Activated CD4-positive, alpha-beta memory T cell treated with anti-CD3 and anti-CD28 coated beads, Interleukin-2, amount 10 ng/mL, durations not matched to agents 7 days and 5 days (primary cell): ENCODE data around the gene SCAF1. TPM values are rescaled to one million over a fixed set of nuclear protein-coding genes. Genes with fewer than 3 reads are reported as not detected.

Experiments
- CTCF ChIA-PET: fragments of 350-600 bp; sonication (Branson Sonifier 250); formaldehyde crosslinking; loops from one replicate; lab custom pipeline; 2021; ENCODE audit warnings: antibody characterized with exemption, inconsistent platforms; lab: Charles Lee
- POLR2A ChIA-PET: fragments of 350-600 bp; sonication (Branson Sonifier 250); formaldehyde crosslinking; loops from one replicate; lab custom pipeline; 2021; ENCODE audit warnings: antibody characterized with exemption; lab: Charles Lee
- DNase-seq: peaks from one replicate; pipeline ENCODE4 v3.0.0-alpha.2; 2020
- H3K27ac Mint-ChIP-seq: one replicate; pipeline ENCODE4 v1.8.0; 2021; ENCODE audit warnings: mild to moderate bottlenecking, mixed read lengths
- H3K27me3 Mint-ChIP-seq: one replicate; pipeline ENCODE4 v1.8.0; 2021; ENCODE audit warnings: mixed read lengths
- H3K36me3 Mint-ChIP-seq: one replicate; pipeline ENCODE4 v1.8.0; 2021; ENCODE audit warnings: low read depth, mixed read lengths
- H3K4me1 Mint-ChIP-seq: one replicate; pipeline ENCODE4 v1.8.0; 2021; ENCODE audit warnings: mixed read lengths
- H3K4me3 Mint-ChIP-seq: one replicate; pipeline ENCODE4 v1.8.0; 2021; ENCODE audit warnings: mild to moderate bottlenecking, mixed read lengths
- H3K9me3 Mint-ChIP-seq: one replicate; pipeline ENCODE4 v1.8.0; 2021; ENCODE audit warnings: mixed read lengths
- total RNA-seq, 2 experiments: library from RNA; stranded (reverse); gene quantifications; one replicate each; pipeline ENCODE4 v1.2.3, GENCODE V29; 2021

Gene SCAF1
- total RNA-seq, 2 experiments from 2014 or later = 65.3 to 66.4 TPM

DNA sequence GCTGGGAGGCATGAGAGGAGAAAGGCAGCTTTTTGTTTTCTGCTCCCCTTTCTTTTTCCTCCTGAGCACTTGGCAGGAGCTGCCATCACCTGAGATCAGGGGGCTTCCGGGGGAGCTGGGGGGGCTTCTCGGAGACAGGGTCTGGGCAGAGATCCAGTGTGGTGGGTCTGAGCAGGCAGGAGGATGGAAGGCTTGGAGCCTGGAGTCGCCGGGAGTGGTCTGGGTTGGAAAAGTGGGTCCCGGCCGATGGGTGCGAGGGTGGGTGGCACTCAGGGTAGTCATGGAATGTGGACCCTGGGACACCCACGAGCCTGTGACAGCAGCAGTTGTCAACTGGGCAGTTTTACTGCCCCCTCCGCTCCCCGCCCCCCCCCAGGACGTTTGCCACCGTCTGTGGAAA is 45.1 kb downstream of the SCAF1 start:
- peaks cover 41% of the 10 kb centered on the region for H3K36me3 Mint-ChIP-seq
- H3K9me3 Mint-ChIP-seq = no peaks in the 10 kb centered on the region
- H3K27me3 Mint-ChIP-seq = peaks cover 14% of the 10 kb centered on the region
- no peak for DNase-seq
- H3K4me1 Mint-ChIP-seq = peaks cover 34% of the 10 kb centered on the region
- H3K4me3 Mint-ChIP-seq = no peak overlapping the region
- ChIA-PET POLR2A (interaction anchor here (0.6 kb wide), 1 partner anchor 71 kb away, joined by 3 read pairs; no protein-coding TSS in a partner anchor), CTCF (interaction anchor here (1.1 to 1.3 kb wide), 2 partner anchors 9 to 116 kb away, joined by 3 read pairs; no protein-coding TSS in a partner anchor)
- no peak overlapping the region for H3K27ac Mint-ChIP-seq

DNA sequence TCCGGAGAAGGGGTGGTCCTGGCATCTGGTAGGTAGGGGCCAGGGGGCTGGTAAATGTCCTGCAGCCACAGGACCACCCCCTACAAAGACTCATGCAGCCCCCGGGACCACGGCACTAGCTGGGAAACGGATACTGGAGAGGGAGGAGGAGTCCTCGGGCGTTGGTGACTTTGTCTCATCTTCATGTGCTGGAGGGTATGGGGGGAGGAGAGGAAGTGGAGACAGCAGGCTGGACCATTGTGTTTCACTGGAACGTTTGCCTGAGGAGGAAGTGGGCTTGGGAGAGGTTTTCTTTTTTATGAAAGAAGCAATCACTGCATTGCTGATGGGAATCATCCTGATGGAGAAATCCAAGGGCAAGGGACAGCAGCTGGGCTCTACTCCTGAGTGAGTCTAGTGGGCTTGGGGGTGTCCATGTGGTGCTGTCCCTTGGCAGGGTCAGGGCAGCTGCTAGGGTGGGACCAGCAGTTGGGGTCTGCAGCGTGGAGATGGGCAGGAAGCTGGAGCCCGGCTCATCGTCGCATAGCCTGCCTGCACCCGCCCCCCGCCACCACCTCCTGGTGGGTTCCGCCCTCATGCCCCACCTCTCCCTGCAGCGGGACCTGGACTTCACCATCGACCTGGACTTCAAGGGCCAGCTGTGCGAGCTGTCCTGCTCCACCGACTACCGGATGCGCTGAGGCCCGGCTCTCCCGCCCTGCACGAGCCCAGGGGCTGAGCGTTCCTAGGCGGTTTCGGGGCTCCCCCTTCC is 45.7 kb downstream of the SCAF1 start:
- no peak for DNase-seq
- Mint-ChIP-seq H3K4me3 (no peak overlapping the region), H3K27me3 (peaks cover 19% of the 10 kb centered on the region), H3K27ac (no peak overlapping the region), H3K36me3 (peaks cover 37% of the 10 kb centered on the region), H3K9me3 (no peaks in the 10 kb centered on the region), H3K4me1 (peaks cover 33% of the 10 kb centered on the region)
- CTCF ChIA-PET = interaction anchor here (0.8 to 1.3 kb wide), 4 partner anchors 8 to 117 kb away, joined by 3 to 4 read pairs (median 3); no protein-coding TSS in a partner anchor
- POLR2A ChIA-PET = no interaction called here

GRCh38 chr19:49688531-49689132 is 46.6 kb downstream of the SCAF1 start:
- Mint-ChIP-seq H3K4me1 (peaks cover 33% of the 10 kb centered on the region), H3K9me3 (no peaks in the 10 kb centered on the region), H3K4me3 (no peak overlapping the region), H3K36me3 (peaks cover 36% of the 10 kb centered on the region), H3K27ac (no peak overlapping the region), H3K27me3 (peaks cover 22% of the 10 kb centered on the region)
- CTCF ChIA-PET = interaction anchor here (0.8 to 1.0 kb wide), 2 partner anchors 9 to 12 kb away, joined by 3 to 4 read pairs; no protein-coding TSS in a partner anchor
- POLR2A ChIA-PET = no interaction called here
- DNase-seq = no peak

GRCh38 chr19:49689133-49690078 is 47.4 kb downstream of the SCAF1 start, which contains the start of gene ADM5:
ADM5 (plus strand) TSS chr19:49689594; CDS start chr19:49689838, 244 bp downstream.
- no peak within 1 kb of the TSS for H3K27ac Mint-ChIP-seq
- POLR2A ChIA-PET = interaction anchor here (1.1 kb wide), 1 partner anchor 10 kb away, joined by 5 read pairs; no protein-coding TSS in a partner anchor

GRCh38 chr19:49690079-49690655 is 48.2 kb downstream of the SCAF1 start:
- H3K4me1 Mint-ChIP-seq = peaks cover 33% of the 10 kb centered on the region
- DNase-seq = no peak
- no peak overlapping the region for H3K27ac Mint-ChIP-seq
- POLR2A ChIA-PET = interaction anchor here (1.1 kb wide), 1 partner anchor 11 kb away, joined by 5 read pairs; no protein-coding TSS in a partner anchor
- peaks cover 23% of the 10 kb centered on the region for H3K27me3 Mint-ChIP-seq
- peaks cover 23% of the 10 kb centered on the region for H3K36me3 Mint-ChIP-seq
- peak overlapping the region; percentile 65 for H3K4me3 Mint-ChIP-seq
- CTCF ChIA-PET = interaction anchor here (1.0 to 1.3 kb wide), 3 partner anchors 9 to 26 kb away, joined by 3 read pairs; no protein-coding TSS in a partner anchor
- H3K9me3 Mint-ChIP-seq = no peaks in the 10 kb centered on the region

More at GRCh38 chr19:49689133-49690078, 47.4 kb downstream of the SCAF1 start, which contains the start of gene ADM5:
- H3K36me3 Mint-ChIP-seq = peaks cover 28% of the 10 kb centered on the region
- peaks cover 22% of the 10 kb centered on the region for H3K27me3 Mint-ChIP-seq
- CTCF ChIA-PET = interaction anchor here (0.6 to 1.0 kb wide), 2 partner anchors 17 to 244 kb away, joined by 3 read pairs; no protein-coding TSS in a partner anchor
- peak; percentile 35 for DNase-seq
- peaks cover 33% of the 10 kb centered on the region for H3K4me1 Mint-ChIP-seq
- no peaks in the 10 kb centered on the region for H3K9me3 Mint-ChIP-seq
- H3K4me3 Mint-ChIP-seq = peak within 1 kb of the TSS; percentile 65

DNA sequence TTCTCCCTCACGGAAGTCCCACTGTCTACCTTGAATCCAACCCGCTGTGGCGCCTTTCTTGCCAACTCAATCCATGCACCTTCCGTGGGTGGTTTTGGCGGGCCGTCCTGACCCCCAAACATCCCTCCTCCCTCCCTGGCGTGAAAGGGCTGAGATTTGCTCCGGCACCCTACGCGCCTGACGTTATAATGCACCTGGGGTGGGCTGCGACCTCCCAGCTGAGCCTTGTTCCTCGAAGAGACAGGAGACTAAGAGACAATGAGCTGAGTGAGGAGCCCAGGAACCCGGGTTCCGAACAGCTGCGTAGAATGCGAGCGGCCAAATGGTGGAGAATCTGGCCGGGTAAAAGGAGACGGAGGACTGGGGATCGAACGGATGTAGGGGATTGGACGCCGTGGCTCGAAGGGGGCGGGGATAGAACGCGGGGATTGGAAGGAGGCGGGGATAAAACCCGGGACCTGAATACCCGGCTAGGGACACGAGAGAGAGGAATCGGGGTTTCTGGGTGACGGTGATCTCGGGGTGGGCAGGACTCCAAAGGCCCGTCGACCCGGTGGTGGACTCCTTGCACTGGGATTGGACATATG is 48.7 kb downstream of the SCAF1 start, which contains the start of gene CPT1C:
CPT1C (plus strand) TSS at position 461 of the 587 bp plus-strand sequence. CDS start 1,137 bp downstream, outside the sequence.
- peaks cover 17% of the 10 kb centered on the region for H3K36me3 Mint-ChIP-seq
- POLR2A ChIA-PET = interaction anchor here (1.1 kb wide), 1 partner anchor 12 kb away, joined by 5 read pairs; no protein-coding TSS in a partner anchor
- H3K27me3 Mint-ChIP-seq = peaks cover 23% of the 10 kb centered on the region

DNA sequence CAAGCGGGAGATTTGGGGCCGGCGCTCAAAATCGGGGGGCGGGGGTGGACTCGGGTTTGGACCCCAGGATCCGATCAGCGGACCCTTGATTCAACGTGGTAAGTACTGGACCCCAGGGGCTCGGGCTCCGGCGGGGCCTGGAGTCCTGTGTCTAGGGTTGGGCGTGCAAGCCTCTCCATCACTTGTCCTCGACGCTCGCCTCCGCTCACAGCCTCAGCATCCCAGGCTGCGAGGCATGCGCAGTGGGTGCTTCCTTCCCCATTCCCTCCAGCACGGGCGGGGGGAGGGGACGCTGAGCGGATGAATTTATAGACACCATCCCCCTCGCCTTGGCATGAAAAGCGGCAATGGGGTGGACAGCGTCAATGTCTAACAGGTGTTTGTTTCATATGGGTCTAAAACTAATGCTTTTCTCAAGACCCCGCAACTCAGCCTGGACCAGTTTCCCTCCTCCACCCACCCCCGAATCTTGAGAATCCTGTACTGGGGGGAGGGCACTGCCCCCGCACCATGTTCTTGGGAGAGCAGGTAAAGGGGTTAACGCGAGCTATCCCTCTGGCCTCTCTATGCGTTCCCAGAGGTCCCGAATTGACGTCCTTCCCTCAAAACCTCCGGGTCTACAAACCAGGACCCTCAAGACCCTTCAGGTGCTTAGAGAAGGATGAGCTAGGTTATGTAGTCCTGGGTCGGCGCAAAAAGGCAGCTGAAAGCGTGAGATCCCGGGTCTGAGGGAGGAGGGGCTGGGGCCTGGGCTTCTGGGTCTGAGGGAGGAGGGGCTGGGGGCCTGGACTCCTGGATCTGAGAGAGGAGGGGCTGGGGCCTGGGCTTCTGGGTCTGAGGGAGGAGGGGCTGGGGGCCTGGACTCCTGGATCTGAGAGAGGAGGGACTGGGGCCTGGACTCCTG is 49.5 kb downstream of the SCAF1 start:
- peak overlapping the region; percentile 65 for H3K4me3 Mint-ChIP-seq
- H3K27me3 Mint-ChIP-seq = peaks cover 23% of the 10 kb centered on the region
- peak; percentile 27 for DNase-seq
- H3K4me1 Mint-ChIP-seq = peaks cover 33% of the 10 kb centered on the region
- ChIA-PET POLR2A (interaction anchor here (0.6 kb wide), 1 partner anchor 16 kb away, joined by 3 read pairs; no protein-coding TSS in a partner anchor), CTCF (interaction anchor here (0.7 to 1.3 kb wide), 3 partner anchors 11 to 60 kb away, joined by 3 read pairs; no protein-coding TSS in a partner anchor)
- H3K9me3 Mint-ChIP-seq = no peaks in the 10 kb centered on the region
- H3K36me3 Mint-ChIP-seq = peaks cover 16% of the 10 kb centered on the region
- H3K27ac Mint-ChIP-seq = no peak overlapping the region

More for the DNA sequence above, 48.7 kb downstream of the SCAF1 start, which contains the start of gene CPT1C:
- Mint-ChIP-seq H3K9me3 (no peaks in the 10 kb centered on the region), H3K4me3 (peak within 1 kb of the TSS; percentile 65), H3K4me1 (peaks cover 33% of the 10 kb centered on the region), H3K27ac (no peak within 1 kb of the TSS)
- CTCF ChIA-PET = interaction anchor here (1.1 to 1.3 kb wide), 2 partner anchors 10 to 25 kb away, joined by 3 read pairs; no protein-coding TSS in a partner anchor
- peak; percentile 55 for DNase-seq

DNA sequence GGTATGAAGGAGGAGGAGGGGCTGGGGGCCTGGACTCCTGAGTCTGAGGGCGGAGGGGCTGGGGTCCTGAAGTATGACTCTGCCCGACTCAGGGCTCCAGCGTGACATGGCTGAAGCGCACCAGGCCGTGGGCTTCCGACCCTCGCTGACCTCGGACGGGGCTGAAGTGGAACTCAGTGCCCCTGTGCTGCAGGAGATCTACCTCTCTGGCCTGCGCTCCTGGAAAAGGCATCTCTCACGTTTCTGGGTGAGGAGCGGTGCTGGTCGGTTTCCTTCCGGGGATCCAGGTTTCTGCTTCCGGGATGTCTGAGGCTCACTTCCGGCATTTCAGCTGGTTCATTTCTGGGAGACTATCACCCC is 50.1 kb downstream of the SCAF1 start:
- Mint-ChIP-seq H3K9me3 (no peaks in the 10 kb centered on the region), H3K36me3 (peaks cover 12% of the 10 kb centered on the region), H3K4me1 (peaks cover 33% of the 10 kb centered on the region), H3K27ac (no peak overlapping the region), H3K27me3 (peaks cover 23% of the 10 kb centered on the region), H3K4me3 (no peak overlapping the region)
- no peak for DNase-seq
- POLR2A ChIA-PET = no interaction called here
- CTCF ChIA-PET = interaction anchor here (0.7 kb wide), 1 partner anchor 60 kb away, joined by 3 read pairs; no protein-coding TSS in a partner anchor

DNA sequence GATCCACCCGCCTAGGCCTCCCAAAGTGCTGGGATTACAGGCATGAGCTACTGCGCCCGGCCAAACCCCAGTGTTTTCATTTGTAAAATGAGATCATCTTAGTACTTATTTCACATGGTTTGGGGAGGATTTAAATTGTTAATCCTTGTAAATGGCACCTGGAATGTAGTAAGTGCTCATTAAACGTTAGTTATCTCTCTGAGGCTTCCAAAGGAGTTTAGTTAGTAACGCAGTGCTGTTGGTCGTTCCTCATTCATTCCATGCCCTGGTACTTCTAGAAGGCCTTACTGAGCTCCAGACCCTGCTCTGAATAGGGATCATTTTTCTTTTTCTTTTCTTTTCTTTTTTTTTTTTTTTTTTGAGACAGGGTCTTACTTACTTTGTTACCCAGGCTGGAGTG is 54.1 kb downstream of the SCAF1 start:
- no peaks in the 10 kb centered on the region for H3K36me3 Mint-ChIP-seq
- DNase-seq = no peak
- no peak overlapping the region for H3K4me3 Mint-ChIP-seq
- H3K9me3 Mint-ChIP-seq = no peaks in the 10 kb centered on the region
- peaks cover 7% of the 10 kb centered on the region for H3K4me1 Mint-ChIP-seq
- peaks cover 19% of the 10 kb centered on the region for H3K27me3 Mint-ChIP-seq
- no peak overlapping the region for H3K27ac Mint-ChIP-seq
- ChIA-PET POLR2A (no interaction called here), CTCF (interaction anchor here (0.6 kb wide), 1 partner anchor 15 kb away, joined by 3 read pairs; no protein-coding TSS in a partner anchor)

GRCh38 chr19:49696865-49697264 is 54.9 kb downstream of the SCAF1 start:
- Mint-ChIP-seq H3K27me3 (peaks cover 19% of the 10 kb centered on the region), H3K4me1 (peaks cover 3% of the 10 kb centered on the region), H3K36me3 (no peaks in the 10 kb centered on the region), H3K4me3 (no peak overlapping the region), H3K27ac (no peak overlapping the region), H3K9me3 (no peaks in the 10 kb centered on the region)
- ChIA-PET POLR2A (no interaction called here), CTCF (no interaction called here)
- no peak for DNase-seq
